CD4-positive, alpha-beta T cell treated with Interleukin-15 for 1 hour (primary cell): Measurements from ENCODE around the gene PLEKHM2.
"Not testable (repeated sequence)": the region's sequence is repeated elsewhere in the genome, so short reads cannot be mapped to it uniquely, and the experiment has no call there.

ENCODE experiments used
- DNase-seq: peaks from one replicate; pipeline ENCODE4 v3.0.0-alpha.2; 2020

PLEKHM2 gene, protein sequence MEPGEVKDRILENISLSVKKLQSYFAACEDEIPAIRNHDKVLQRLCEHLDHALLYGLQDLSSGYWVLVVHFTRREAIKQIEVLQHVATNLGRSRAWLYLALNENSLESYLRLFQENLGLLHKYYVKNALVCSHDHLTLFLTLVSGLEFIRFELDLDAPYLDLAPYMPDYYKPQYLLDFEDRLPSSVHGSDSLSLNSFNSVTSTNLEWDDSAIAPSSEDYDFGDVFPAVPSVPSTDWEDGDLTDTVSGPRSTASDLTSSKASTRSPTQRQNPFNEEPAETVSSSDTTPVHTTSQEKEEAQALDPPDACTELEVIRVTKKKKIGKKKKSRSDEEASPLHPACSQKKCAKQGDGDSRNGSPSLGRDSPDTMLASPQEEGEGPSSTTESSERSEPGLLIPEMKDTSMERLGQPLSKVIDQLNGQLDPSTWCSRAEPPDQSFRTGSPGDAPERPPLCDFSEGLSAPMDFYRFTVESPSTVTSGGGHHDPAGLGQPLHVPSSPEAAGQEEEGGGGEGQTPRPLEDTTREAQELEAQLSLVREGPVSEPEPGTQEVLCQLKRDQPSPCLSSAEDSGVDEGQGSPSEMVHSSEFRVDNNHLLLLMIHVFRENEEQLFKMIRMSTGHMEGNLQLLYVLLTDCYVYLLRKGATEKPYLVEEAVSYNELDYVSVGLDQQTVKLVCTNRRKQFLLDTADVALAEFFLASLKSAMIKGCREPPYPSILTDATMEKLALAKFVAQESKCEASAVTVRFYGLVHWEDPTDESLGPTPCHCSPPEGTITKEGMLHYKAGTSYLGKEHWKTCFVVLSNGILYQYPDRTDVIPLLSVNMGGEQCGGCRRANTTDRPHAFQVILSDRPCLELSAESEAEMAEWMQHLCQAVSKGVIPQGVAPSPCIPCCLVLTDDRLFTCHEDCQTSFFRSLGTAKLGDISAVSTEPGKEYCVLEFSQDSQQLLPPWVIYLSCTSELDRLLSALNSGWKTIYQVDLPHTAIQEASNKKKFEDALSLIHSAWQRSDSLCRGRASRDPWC

DNA sequence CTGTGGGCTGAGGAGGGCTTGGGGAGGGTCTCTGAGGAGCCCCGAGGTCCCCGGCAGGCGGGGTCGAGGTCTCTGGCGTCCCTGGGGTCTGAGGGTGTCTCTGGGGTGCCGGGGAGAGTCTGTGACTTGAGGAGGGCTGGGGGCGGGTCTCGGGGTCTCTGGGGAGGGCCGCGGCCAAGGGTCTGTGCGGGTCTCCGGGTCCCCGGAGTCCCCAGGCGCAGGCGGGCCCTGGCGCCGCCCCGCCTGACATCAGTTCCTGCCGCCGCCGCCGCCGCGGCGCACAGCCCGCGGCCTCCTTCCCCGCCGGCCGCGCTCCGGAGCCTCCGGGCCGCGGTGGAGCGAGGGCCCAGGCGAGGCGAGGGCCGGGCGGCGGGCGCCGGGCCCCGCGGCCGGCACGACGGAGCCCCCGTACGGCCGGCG lies at the start of gene PLEKHM2:
TSS of gene PLEKHM2 (plus strand) at position 279 of the 420 bp plus-strand sequence. CDS start 239 bp downstream, outside the sequence.
- DNase-seq: peak; percentile 63

DNA sequence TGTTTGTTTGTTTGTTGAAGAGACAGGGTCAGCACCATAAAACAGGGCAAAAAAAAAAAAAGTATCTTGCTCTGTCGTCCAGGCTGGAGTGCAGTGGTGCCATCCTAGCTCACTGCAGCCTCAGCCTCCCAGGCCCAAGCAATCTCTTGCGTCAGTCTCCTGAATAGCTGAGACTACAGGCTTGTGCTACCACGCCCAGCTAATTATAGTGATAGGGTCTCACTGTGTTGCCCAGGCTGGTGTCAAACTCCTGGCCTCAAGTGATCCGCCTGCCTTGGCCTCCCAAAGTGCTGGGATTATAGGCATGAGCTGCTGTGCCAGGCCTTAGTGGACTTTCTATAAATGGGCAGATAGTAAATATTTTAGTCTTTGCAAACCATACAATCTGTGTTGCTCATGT lies 47.7 kb upstream of the PLEKHM2 start:
- DNase-seq: no peak

DNA sequence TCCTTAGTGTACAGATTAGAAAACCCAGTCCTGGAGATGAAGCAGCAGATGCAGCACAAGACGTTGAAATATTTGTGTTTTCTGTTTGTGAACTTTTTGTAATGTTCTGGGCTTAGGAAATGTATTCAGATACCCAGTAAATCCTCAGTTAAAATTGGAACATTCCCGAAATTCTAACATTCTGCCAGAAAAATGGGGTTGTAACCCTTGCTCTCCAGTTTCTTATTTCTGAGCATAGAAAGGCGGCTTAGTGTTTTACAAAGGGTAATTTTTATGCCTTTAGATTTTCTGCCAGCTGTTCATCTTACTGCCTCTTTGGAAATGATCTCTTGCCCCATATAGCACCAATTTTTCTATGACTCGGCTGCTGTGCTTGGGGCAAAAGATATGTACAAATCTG lies 46.3 kb upstream of the PLEKHM2 start:
- no peak for DNase-seq

DNA sequence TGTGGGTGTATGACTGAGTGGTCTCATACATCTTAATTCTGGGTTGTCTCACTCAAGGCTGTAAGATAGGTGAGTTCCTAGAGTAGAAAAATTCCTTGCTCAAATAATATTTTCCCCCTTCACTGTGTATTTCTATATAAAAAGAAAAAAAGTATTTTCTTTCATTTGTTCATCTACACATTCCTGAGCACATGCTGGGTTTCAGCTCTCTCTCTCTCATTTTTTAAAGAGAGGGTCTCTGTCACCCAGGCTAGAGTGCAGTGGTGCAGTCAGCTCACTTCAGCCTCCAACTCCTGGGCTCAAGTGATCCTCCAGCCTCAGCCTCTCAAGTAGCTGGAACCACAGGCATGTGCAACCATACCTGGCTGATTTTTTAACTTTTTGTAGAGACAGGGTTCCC lies 44.9 kb upstream of the PLEKHM2 start:
- no peak for DNase-seq

DNA sequence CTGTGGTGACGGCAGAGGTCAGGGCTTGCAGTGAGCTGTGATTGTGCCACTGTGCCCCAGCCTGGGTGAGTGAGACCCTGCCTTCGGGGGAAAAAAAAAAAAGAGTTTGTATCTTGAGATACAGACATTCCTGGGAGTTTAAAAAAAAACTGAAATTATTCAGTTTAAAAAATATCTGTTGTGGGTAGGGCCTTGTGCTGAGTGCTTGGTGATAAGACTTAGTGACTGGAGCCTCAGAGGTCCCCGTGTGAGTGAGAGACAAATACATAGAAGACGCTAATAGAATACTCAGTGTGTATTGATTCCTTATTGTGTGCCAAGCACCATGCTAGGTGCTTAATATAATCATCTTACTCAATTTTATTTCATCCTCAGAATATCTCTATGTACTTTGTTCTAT lies 44.2 kb upstream of the PLEKHM2 start:
- no peak for DNase-seq

DNA sequence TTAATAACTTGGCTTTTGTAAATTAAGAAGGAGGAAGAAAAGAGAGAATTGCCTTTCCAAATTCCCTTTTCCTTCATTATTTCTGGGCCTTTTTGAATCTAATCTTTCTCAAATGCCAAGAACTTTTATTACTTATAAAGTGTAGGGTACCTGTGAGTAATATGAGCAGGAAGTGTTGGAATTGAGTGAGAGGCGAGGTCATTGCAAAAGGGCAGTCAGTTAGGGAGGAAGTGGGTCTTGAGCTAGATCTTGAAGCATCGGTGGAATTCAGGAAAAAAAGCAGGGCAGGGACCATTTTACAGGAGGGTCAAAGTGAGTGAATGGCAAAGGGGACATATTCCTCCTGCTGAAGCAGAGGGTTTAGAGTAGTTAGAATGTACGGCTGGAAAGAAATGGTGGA lies 43.5 kb upstream of the PLEKHM2 start:
- DNase-seq: no peak

DNA sequence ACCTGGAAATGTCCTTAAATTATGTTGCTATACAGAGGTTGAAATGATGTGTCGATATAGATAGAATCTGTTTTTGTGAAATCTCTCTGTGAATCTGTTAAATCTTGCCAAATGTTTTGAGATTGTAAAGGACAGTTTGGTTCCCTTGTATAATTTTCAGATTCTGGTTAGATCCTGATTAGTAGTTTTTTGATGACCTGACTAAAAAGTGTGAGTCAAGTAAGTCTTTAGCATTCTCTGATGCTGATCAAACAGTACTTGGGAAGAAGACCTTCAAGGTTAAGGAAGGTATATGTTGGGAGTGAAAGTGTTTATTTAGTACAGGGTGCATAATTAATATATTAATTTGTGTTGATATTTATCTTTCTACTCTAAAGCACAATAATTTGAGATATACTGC lies 34.2 kb upstream of the PLEKHM2 start:
- DNase-seq: no peak

DNA sequence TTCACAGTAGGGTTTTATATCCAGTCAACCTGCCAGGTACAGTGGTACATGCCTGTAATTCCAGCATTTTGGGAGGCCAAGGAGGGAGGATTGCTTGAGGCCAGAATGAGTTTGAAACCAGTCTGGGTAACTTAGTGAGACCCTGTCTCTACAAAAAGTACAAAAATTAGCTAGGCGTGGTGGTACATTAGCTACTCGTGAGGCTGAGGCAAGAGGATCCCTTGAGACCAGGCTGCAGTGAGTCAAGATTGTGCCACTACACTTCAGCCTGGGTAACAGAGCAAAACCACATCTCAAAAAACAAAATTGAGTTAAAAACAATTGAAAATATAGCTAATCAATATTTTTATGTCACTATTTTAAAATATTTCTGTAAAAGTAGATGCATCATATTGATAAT lies 33.7 kb upstream of the PLEKHM2 start:
- no peak for DNase-seq

DNA sequence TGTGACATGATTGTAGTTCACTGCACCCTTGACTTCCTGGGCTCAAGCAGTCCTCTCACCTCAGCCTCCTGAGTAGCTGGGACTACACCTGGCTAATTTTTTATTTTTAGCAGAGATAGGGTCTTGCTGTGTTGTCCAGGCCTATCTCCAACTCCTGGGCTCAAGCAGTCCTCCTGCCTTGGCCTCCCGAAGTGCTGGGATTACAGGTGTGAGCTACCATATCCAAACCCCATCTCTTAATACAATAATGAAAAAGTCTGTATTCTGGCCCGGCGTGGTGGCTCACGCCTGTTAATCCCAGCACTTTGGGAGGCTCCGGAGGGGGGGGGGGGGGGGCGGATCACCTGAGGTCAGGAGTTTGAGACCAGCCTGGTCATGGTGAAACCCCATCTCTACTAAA lies 32.0 kb upstream of the PLEKHM2 start:
- DNase-seq: not testable (repeated sequence)

DNA sequence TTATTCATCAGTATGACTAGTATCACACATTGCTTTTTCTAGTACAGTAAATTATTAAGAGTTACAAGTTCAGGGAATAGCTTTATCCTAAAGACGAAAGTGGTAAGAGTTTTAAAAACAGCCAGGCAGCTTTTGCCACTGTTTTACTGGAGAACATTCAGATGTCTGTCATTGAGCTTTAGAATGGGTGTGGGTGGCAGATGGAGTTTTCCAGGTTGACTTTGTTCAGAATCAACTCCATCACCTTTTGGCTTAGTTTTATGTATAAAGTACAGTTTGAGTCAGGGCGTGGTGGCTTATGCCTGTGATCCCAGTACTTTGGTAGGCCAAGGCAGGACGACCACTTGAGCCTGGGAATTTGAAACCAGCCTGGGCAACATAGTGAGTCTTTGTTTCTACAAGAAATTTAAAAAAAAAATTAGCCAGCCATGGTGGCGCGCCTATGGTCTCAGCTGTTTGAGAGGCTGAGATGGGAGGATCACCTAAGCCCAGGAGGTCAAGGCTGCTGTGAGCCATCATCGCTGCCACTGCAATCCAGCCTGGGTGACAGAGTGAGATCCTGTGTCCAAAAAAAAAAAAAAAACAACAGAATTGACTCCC lies 29.9 kb upstream of the PLEKHM2 start:
- DNase-seq: no peak

DNA sequence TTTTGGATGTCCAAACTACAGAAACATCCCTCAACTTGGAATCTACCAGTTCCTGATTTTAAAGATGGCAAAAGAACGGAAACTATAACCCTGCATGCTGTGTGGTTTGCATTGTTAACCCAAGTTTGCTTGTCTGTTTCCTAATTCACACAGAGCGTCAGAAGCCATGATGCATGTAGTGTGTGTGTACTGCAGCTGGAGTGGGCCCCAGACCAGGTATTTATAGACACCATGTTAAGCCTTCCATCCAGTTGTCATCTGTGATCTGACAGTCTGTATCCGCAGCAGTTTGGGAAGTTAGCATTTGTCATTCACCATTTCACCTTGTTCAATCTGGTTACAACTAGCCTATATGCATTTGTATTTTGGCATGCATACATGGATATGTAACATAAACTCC lies 27.7 kb upstream of the PLEKHM2 start:
- no peak for DNase-seq

DNA sequence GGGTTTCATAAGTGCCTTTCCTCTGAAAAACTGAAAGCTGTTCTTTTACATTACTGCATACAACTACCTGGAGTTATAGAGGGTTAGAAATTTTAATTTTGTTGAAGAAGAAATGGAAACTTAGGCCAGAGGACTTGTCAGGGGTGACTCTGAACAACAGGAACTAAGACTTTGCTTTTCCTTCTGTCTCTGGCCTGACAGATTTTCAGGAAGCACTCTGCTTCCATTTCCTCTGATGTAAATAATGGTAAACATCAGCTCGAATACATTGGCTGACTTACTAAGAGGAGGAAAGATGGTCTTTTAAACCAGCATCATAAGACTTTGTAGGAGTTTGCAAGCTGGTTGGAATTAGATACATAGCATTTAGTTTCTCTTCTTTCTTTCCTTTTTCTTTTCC lies 27.1 kb upstream of the PLEKHM2 start:
- no peak for DNase-seq

DNA sequence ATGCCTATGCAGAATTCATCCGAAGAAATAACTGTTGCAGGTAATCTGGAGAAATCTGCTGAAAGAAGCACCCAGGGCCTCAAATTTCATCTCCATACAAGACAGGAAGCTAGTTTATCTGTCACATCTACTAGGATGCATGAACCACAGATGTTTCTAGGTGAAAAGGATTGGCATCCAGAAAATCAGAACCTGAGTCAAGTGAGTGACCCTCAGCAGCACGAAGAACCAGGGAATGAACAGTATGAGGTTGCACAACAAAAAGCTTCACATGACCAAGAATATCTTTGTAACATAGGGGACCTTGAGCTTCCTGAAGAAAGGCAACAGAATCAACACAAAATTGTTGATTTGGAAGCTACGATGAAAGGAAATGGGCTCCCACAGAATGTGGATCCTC lies 24.0 kb upstream of the PLEKHM2 start:
- no peak for DNase-seq

DNA sequence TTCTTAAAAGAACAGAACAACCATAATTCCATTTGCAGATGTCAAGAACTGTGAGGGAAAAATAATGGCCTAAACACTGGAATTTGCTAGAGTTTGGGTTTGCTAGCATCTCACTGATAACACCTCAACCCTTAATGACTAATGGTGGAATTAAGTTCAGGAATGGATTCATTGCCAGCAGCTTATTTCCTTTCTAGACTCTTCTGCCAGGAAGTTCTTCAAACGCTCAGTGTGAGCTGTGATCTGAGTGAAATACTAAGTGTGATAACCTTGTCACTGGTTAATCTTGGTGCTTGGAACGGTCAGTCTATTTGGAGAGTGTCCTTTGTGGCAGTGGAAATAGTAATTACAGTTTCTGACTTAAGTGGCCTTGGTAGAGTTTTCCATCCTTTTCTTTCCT lies 21.6 kb upstream of the PLEKHM2 start:
- DNase-seq: no peak

DNA sequence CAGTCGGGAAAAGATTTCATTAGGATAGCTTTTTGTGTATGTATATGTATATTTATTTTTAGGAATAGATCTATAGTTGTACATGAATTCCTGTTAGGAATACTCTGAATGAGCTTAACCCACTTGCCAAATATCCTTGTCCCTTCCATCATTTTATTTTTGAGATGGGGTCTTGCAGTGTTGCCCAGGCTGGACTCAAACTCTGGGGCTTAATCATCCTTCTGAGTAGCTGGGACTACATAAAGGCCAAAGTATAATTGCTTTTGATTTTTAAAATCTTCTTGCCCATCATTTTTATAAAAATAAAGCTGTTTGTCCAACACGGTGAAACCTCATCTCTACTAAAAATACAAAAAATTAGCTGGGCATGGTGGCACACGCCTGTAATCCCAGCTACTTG lies 20.2 kb upstream of the PLEKHM2 start:
- no peak for DNase-seq

DNA sequence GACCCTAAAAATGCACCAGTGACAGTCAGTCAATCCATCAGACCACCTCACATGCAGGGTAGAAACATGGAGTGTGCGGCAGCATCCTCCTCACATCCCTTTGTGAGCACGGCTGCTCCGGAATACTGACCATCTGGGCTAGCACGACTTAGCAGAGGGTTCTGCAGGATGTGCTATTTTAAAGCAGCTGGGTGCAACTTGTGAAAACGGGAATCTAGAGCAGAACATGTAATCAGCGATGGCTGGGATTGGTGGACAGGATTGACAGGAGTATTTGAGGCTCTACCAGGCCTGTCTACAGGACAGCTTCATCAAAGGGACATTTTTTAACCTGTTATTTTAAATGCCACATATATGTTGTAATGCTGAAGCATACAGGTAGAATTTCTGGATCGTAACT lies 16.8 kb upstream of the PLEKHM2 start:
- DNase-seq: no peak

DNA sequence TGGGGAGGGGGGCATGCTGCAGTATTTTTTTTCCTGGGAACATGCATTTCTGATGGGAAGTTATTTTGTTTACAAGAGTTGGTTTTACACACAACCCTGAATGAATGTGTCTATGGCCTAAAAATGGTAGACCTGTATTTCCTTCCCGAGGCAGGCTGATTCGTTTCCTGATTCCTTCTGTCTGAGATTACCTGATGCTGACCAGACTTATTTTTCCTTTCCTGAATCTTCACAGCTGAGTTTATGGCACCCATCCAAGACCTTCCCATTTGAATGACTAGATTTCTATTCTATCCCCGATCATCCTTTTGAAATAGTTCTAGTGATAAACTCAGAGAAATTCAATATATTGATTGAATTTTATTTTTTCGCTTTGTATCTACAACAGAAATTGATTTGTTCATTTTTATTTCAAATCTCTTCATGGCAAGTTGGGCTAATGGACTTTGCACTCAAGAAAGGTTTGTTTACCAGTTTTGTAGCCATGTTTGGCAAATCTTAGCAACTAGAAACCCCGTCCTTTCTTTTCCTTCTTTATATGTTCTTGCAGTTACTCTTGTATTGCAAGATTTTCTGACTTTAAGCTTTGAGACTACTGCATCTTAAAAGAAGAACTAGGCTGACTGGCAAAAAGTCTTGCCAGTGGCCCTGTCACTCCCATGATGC lies 15.9 kb upstream of the PLEKHM2 start:
- no peak for DNase-seq

DNA sequence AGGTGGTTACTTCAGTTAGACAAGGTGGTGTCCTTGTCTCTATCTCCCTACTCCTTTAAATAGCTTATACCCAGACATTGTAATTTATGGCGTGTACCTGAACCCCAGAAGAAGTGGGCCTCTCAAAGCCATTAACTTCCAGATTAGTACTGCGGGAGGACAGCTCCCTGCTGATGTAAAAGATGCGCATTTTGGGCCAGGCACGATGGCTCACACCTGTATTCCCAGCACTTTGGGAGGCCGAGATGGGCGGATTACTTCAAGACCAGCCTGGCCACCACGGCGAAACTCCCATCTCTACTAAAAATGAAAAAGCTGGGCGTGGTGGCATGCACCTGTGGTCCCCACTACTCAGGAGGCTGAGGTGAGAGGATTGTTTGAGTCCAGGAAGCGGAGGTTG lies 15.0 kb upstream of the PLEKHM2 start:
- DNase-seq: no peak

DNA sequence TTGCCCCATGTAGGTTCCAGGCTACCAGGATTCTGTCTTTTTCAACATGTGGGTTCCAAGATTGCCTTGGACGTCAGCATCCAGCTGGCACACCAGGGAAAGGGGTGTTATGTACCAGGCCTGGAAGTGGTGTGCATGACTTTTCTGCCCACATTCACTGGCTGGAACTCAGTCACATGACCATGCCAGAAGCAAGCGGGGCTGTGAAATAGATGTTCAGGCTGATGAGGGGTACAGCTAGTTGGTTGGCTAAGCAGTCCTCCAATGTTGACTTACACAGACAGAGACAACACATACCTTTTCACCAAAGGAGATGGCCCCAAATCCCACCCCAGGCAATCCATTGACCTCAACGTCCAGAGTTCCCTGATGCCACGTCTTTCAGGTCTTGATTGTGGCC lies 14.3 kb upstream of the PLEKHM2 start:
- DNase-seq: no peak

DNA sequence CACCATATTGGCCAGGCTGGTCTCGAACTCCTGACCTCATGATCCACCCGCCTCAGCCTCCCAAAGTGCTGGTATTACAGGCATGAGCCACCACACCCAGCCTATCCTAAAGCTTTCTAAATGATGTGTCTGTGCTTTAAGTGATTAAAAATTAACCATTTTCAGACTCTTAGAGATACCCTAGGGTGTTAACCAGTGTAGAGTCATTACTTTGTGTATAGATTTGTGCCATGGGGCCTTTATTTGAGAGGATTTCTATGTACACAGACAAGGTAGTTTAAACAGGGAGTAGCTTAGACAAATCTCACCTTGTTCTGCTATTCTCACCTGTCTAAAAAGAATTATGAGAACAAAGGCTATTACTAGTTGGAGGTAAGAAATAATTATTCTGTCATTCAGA lies 12.7 kb upstream of the PLEKHM2 start:
- no peak for DNase-seq

DNA sequence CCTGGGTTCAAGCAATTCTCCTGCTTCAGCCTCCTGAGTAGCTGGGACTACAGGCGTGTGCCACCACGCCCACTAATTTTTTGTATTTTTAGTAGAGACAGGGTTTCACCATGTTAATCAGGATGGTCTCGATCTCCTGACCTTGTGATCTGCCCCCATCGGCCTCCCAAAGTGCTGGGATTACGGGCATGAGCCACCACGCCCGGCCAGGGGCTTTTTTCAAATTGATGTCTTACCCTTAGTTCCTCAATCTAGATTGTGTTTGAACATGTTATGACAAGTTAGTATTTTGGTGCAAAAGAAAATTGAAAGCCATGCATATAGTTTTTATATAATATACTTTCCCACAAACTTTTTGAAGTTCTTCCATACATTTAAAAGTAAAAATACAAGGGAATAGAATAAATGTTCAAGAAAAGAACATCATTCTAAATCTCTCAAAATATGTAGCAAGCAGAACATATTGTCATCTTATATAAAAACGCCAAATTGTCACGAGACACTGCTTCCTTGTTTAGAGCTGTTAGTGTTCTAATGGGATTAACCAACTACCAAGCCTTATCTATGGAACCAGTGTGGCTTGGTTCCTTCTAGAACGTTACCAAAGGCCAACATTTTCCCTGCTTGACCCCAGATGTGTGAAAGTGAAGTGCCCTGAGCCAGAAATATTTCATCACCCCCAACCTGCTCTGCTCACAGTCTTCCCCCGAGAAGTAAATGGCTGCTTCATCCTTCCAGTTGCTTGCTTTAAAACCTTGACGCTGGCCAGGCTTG lies 9.5 kb upstream of the PLEKHM2 start:
- DNase-seq: no peak

DNA sequence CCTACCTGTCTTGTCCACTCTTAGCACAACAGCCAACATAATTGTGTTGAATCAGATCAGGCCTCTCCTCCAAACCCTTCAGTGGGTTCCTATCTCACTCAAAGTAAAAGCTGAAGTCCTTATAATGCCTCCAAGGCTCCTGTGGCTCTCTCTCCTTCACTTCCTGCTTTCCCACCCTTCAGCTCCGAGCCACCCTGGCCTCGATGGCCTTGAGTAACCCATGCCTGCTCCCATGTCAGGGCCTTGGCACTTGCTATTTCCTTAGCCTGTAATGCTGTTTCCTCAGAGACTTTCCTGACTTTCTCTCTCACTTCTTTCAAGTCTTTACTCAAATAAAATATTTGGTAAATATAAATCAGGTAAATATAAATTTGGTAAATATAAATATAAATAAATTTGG lies 8.1 kb upstream of the PLEKHM2 start:
- DNase-seq: no peak
